ENCODE measurements around the gene CIAO2B. TPM values are rescaled to one million over a fixed set of nuclear protein-coding genes. Genes with fewer than 3 reads are reported as not detected.
"Not testable (repeated sequence)": the region's sequence is repeated elsewhere in the genome, so short reads cannot be mapped to it uniquely, and the experiment has no call there.

CIAO2B gene
- total and polyA plus RNA-seq, 4 donors, result 51.9 to 165 (median 105) TPM

GRCh38 chr16:66936462-66936861 lies 2.3 kb upstream of the CIAO2B start:
- Histone ChIP-seq H3K4me1 (ENCODE audit: control insufficient read depth in 1 of 2, insufficient read depth in 2 of 2, low read length in 2 of 2) (no peaks in the 10 kb centered on the region), H3K27me3 (ENCODE audit: control insufficient read depth in 1 of 2, insufficient read depth in 2 of 2, low read length in 1 of 2) (no peaks in the 10 kb centered on the region), H3K9me3 (ENCODE audit: control insufficient read depth, low read length) (no peaks in the 10 kb centered on the region), H3K4me3 (ENCODE audit: low read length in 2 of 2) (no peak overlapping the region), H3K36me3 (ENCODE audit: control insufficient read depth in 1 of 2, insufficient read depth in 2 of 2, low read length in 1 of 2) (peaks cover 0 to 4% of the 10 kb centered on the region in 2 donors), H3K27ac (ENCODE audit: low read depth in 1 of 2, low read length in 2 of 2) (no peak overlapping the region)
- intact Hi-C loops (cut with DNase I), result no loop called here
- DNase-seq (no peak), ATAC-seq (ENCODE audit: low FRiP score) (no peak)
- 81 to 82% methylated on average over 6 of the region's 6 CpGs for WGBS, 2 donors

DNA sequence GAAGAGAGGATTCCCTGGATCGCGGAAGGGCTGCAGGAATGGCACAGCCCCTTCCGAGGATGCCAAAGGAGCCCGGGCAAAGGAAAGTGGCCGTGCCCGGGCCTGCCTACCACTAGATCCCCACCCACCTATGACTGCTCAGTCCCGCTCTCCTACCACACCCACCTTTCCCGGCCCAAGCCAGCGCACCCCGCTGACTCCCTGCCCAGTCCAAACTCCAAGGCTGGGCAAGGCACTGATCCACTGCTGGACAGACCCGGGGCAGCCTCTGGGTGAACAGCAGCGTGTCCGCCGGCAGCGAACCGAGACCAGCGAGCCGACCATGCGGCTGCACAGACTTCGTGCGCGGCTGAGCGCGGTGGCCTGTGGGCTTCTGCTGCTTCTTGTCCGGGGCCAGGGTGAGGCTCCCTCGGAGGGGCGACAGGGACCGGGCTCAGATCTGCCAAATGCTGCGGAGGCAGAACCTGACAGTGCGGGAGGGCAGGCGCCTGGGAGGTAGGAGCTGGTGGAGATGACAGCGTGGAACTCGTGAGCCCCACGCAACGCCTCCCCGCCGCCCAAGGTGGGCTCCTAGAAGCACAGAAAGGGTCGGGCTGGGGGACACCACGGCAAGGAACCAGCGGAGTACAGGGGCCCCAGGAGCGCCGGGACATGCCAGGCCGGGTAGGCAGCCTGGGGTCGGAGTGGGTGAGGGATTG lies 1.3 kb upstream of the CIAO2B start, which contains the start of gene CES2:
CES2 (plus strand) TSS at position 203 of the 698 bp plus-strand sequence; CDS start at position 323, 120 bp downstream.
- DNase-seq (peak; percentile 80 to 90), ATAC-seq (ENCODE audit: low FRiP score) (peak; percentile 76)
- peaks cover 0 to 2% of the 10 kb centered on the region in 2 donors for H3K36me3 ChIP-seq (ENCODE audit: control insufficient read depth in 1 of 2, insufficient read depth in 2 of 2, low read length in 1 of 2)
- peak within 1 kb of the TSS in 1 of 2 donors; percentile 69 for H3K27ac ChIP-seq (ENCODE audit: low read depth in 1 of 2, low read length in 2 of 2)
- no peaks in the 10 kb centered on the region for H3K9me3 ChIP-seq (ENCODE audit: control insufficient read depth, low read length)
- no peaks in the 10 kb centered on the region for H3K27me3 ChIP-seq (ENCODE audit: control insufficient read depth in 1 of 2, insufficient read depth in 2 of 2, low read length in 1 of 2)
- WGBS, 2 donors, result 15 to 16% methylated on average over 41 to 44 of the region's 44 CpGs
- intact Hi-C loops (cut with DNase I), result no loop called here
- H3K4me1 ChIP-seq (ENCODE audit: control insufficient read depth in 1 of 2, insufficient read depth in 2 of 2, low read length in 2 of 2), result no peaks in the 10 kb centered on the region
- peak within 1 kb of the TSS; percentile 31 to 44 for H3K4me3 ChIP-seq (ENCODE audit: low read length in 2 of 2)

- H3K36me3 ChIP-seq (ENCODE audit: control insufficient read depth in 1 of 2, insufficient read depth in 2 of 2, low read length in 1 of 2); ATAC-seq (ENCODE audit: low FRiP score); H3K27me3 ChIP-seq (ENCODE audit: control insufficient read depth in 1 of 2, insufficient read depth in 2 of 2, low read length in 1 of 2); H3K4me1 ChIP-seq (ENCODE audit: control insufficient read depth in 1 of 2, insufficient read depth in 2 of 2, low read length in 2 of 2); DNase-seq; intact Hi-C loops (cut with DNase I); H3K9me3 ChIP-seq (ENCODE audit: control insufficient read depth, low read length): not testable (repeated sequence)
- WGBS, 2 donors, result 0% methylated on average over 18 to 21 of the region's 24 CpGs
- peak overlapping the region; percentile 31 to 44 for H3K4me3 ChIP-seq (ENCODE audit: low read length in 2 of 2)
- peak overlapping the region in 1 of 2 donors; percentile 69 for H3K27ac ChIP-seq (ENCODE audit: low read depth in 1 of 2, low read length in 2 of 2)
Observed at GRCh38 chr16:66934839-66935313, 674 bp upstream of the CIAO2B start.

DNA sequence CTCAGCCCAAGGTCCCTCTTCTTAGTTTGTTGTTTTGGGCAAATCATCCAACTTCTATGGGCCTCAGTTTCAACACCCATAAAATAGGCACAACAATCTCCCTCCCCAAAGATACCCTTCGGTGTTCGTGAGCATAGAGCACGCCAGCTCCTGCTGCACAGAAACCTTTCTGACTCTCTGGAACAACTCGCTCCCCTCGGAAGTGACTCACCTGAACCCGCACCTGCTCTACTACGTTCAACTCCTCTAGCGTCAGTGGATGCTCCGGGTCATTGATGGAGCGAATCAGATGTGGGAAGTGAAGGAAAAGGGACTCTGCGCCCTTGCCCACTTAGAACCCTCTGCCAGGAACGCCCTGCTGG lies 445 bp downstream of the CIAO2B start:
- Histone ChIP-seq H3K4me1 (ENCODE audit: control insufficient read depth in 1 of 2, insufficient read depth in 2 of 2, low read length in 2 of 2) (no peaks in the 10 kb centered on the region), H3K4me3 (ENCODE audit: low read length in 2 of 2) (peak overlapping the region; percentile 31 to 58), H3K9me3 (ENCODE audit: control insufficient read depth, low read length) (no peaks in the 10 kb centered on the region), H3K36me3 (ENCODE audit: control insufficient read depth in 1 of 2, insufficient read depth in 2 of 2, low read length in 1 of 2) (no peaks in the 10 kb centered on the region), H3K27ac (ENCODE audit: low read depth in 1 of 2, low read length in 2 of 2) (peak overlapping the region in 1 of 2 donors; percentile 30), H3K27me3 (ENCODE audit: control insufficient read depth in 1 of 2, insufficient read depth in 2 of 2, low read length in 1 of 2) (no peaks in the 10 kb centered on the region)
- ATAC-seq (ENCODE audit: low FRiP score), result no peak
- 2% methylated on average over 12 of the region's 12 CpGs for WGBS, 2 donors
- intact Hi-C loops (cut with DNase I), result no loop called here
- DNase-seq, result no peak

DNA sequence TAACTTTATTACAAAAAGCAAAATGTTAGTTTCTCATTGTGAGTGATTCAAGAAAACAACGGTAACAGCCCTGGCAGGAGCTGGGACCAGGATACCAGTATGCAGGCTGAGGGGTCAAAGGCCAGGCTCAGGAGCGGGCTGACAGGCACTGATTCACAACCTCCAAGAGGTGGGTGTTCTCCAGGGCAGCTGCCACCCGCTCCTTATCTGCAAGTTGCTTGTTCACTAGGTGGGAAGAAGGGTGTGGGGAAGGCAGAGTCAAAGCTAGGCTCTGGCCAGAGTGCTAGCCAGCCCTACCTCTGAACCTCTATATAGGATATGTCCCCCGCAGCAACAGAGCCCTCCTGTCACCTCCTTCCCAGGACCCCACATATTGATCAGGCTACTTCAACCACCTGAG lies 2.1 kb downstream of the CIAO2B start:
- H3K36me3 ChIP-seq (ENCODE audit: control insufficient read depth in 1 of 2, insufficient read depth in 2 of 2, low read length in 1 of 2), result no peaks in the 10 kb centered on the region
- 77 to 84% methylated on average over 4 of the region's 4 CpGs for WGBS, 2 donors
- no peaks in the 10 kb centered on the region for H3K4me1 ChIP-seq (ENCODE audit: control insufficient read depth in 1 of 2, insufficient read depth in 2 of 2, low read length in 2 of 2)
- H3K9me3 ChIP-seq (ENCODE audit: control insufficient read depth, low read length), result no peaks in the 10 kb centered on the region
- no peak for DNase-seq
- no peak overlapping the region for H3K27ac ChIP-seq (ENCODE audit: low read depth in 1 of 2, low read length in 2 of 2)
- intact Hi-C loops (cut with DNase I), result no loop called here
- ATAC-seq (ENCODE audit: low FRiP score), result no peak
- H3K27me3 ChIP-seq (ENCODE audit: control insufficient read depth in 1 of 2, insufficient read depth in 2 of 2, low read length in 1 of 2), result no peaks in the 10 kb centered on the region
- no peak overlapping the region for H3K4me3 ChIP-seq (ENCODE audit: low read length in 2 of 2)

GRCh38 chr16:66931665-66932064 lies 2.5 kb downstream of the CIAO2B start:
- ATAC-seq (ENCODE audit: low FRiP score) (no peak), DNase-seq (no peak)
- Histone ChIP-seq H3K9me3 (ENCODE audit: control insufficient read depth, low read length) (no peaks in the 10 kb centered on the region), H3K4me1 (ENCODE audit: control insufficient read depth in 1 of 2, insufficient read depth in 2 of 2, low read length in 2 of 2) (no peaks in the 10 kb centered on the region), H3K27me3 (ENCODE audit: control insufficient read depth in 1 of 2, insufficient read depth in 2 of 2, low read length in 1 of 2) (no peaks in the 10 kb centered on the region), H3K4me3 (ENCODE audit: low read length in 2 of 2) (no peak overlapping the region), H3K36me3 (ENCODE audit: control insufficient read depth in 1 of 2, insufficient read depth in 2 of 2, low read length in 1 of 2) (no peaks in the 10 kb centered on the region), H3K27ac (ENCODE audit: low read depth in 1 of 2, low read length in 2 of 2) (no peak overlapping the region)
- intact Hi-C loops (cut with DNase I), result no loop called here
- 78 to 81% methylated on average over 2 of the region's 2 CpGs for WGBS, 2 donors

DNA sequence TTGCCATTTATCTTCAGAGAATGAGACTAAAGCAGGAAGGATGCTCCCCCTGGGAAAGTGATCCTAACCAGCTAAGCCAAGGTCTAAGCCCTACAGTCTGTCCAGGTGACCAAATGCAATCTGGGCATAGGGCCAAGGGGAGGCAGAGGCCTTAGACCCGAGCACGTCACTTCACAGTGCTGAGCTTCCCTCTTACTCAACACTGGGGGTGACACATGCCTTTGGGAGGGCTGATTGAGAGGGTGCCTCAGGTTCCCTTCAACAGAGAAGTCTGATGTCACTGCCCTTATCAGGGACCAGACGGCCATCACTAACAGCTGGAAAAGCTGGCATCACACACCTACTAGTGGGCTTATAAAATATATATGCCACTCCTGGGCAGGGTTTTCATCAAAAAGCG lies 4.0 kb downstream of the CIAO2B start:
- intact Hi-C loops (cut with DNase I), result no loop called here
- H3K27me3 ChIP-seq (ENCODE audit: control insufficient read depth in 1 of 2, insufficient read depth in 2 of 2, low read length in 1 of 2), result no peaks in the 10 kb centered on the region
- H3K27ac ChIP-seq (ENCODE audit: low read depth in 1 of 2, low read length in 2 of 2), result no peak overlapping the region
- no peaks in the 10 kb centered on the region for H3K4me1 ChIP-seq (ENCODE audit: control insufficient read depth in 1 of 2, insufficient read depth in 2 of 2, low read length in 2 of 2)
- ATAC-seq (ENCODE audit: low FRiP score), result no peak
- H3K4me3 ChIP-seq (ENCODE audit: low read length in 2 of 2), result no peak overlapping the region
- no peak for DNase-seq
- 61 to 67% methylated on average over 4 of the region's 4 CpGs for WGBS, 2 donors
- no peaks in the 10 kb centered on the region for H3K36me3 ChIP-seq (ENCODE audit: control insufficient read depth in 1 of 2, insufficient read depth in 2 of 2, low read length in 1 of 2)
- no peaks in the 10 kb centered on the region for H3K9me3 ChIP-seq (ENCODE audit: control insufficient read depth, low read length)

DNA sequence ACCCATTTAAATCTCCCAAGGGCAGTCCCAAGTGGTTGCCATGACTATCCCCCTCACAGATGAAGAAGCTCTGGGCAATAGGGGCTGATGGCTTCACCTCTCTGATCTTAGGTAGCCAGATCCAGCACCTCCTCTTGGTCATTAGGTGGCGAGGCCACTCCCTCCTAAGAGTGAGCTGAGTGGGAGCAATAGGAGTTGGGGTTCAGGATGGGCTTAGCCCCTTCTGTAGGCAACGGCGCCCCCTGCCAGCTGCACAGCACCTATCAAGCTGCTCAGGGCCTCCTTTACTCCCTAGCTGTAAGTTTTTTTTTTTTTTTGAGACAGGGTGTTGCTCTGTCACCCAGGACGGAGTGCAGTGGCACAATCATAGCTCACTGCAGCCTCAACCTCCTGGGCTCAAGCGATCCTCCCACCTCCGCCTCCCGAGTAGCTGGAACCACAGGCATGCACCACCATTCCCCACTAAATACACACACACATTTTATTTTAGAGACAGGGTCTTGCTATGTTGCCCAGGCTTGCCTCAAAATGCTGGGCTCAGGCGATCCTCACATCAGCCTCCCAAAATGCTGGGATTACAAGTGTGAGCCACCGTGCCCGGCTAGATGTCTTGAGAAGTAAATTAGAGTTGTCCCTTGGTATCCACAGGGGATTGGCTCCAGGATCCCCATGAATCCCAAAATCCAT lies 5.4 kb downstream of the CIAO2B start:
- 80 to 82% methylated on average over 10 of the region's 10 CpGs for WGBS, 2 donors
- H3K4me1 ChIP-seq (ENCODE audit: control insufficient read depth in 1 of 2, insufficient read depth in 2 of 2, low read length in 2 of 2), result no peaks in the 10 kb centered on the region
- no peaks in the 10 kb centered on the region for H3K27me3 ChIP-seq (ENCODE audit: control insufficient read depth in 1 of 2, insufficient read depth in 2 of 2, low read length in 1 of 2)
- DNase-seq, result no peak
- no peaks in the 10 kb centered on the region for H3K9me3 ChIP-seq (ENCODE audit: control insufficient read depth, low read length)
- H3K36me3 ChIP-seq (ENCODE audit: control insufficient read depth in 1 of 2, insufficient read depth in 2 of 2, low read length in 1 of 2), result no peaks in the 10 kb centered on the region
- peak overlapping the region in 1 of 2 donors; percentile 7 for H3K27ac ChIP-seq (ENCODE audit: low read depth in 1 of 2, low read length in 2 of 2)
- H3K4me3 ChIP-seq (ENCODE audit: low read length in 2 of 2), result no peak overlapping the region
- no peak for ATAC-seq (ENCODE audit: low FRiP score)
- intact Hi-C loops (cut with DNase I), result no loop called here

Measured in aorta (tissue), 5 donors.